ENCODE measurements around the gene AKNA. TPM values are rescaled to one million over a fixed set of nuclear protein-coding genes. Genes with fewer than 3 reads are reported as not detected.

Gene AKNA
- total RNA-seq, 1 donor from 2014 or later: 152 TPM

GRCh38 chr9:114378883-114379282 lies 8.9 kb downstream of the AKNA start:
- intact Hi-C loops (cut with micrococcal nuclease): no loop called here
- no peak overlapping the region for H3K4me3 Mint-ChIP-seq (ENCODE audit: low read depth)

DNA sequence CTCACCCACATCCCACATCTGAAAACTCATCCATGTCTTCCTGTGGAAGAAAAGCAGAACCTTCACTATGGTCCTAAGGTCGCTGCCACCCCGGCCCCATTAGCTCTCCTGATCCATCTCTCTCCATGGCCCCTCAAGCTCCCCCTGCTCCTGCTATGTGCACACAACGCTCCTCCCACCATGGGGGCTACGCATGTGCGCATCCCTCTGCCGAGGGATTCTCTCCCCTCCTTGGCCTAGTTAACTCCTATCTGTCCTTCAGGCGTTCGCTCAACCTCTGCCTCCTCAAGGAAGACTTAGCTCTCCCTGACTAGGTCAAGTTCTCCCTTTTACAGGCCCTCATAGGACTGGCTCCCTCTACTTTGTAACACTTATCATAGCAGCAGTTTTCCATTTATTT lies 9.8 kb downstream of the AKNA start:
- no peak overlapping the region for H3K4me3 Mint-ChIP-seq (ENCODE audit: low read depth)
- no peak for DNase-seq (ENCODE audit: low spot score)
- intact Hi-C loops (cut with micrococcal nuclease): no loop called here

More at GRCh38 chr9:114378883-114379282, 8.9 kb downstream of the AKNA start:
- Mint-ChIP-seq H3K36me3 (ENCODE audit: low read depth) (peaks cover 84% of the 10 kb centered on the region), H3K4me1 (ENCODE audit: low read depth) (peaks cover 76% of the 10 kb centered on the region), H3K9me3 (no peaks in the 10 kb centered on the region), H3K27ac (peak overlapping the region; percentile 45), H3K27me3 (ENCODE audit: low read depth) (no peaks in the 10 kb centered on the region)
- DNase-seq (ENCODE audit: low spot score): no peak

DNA sequence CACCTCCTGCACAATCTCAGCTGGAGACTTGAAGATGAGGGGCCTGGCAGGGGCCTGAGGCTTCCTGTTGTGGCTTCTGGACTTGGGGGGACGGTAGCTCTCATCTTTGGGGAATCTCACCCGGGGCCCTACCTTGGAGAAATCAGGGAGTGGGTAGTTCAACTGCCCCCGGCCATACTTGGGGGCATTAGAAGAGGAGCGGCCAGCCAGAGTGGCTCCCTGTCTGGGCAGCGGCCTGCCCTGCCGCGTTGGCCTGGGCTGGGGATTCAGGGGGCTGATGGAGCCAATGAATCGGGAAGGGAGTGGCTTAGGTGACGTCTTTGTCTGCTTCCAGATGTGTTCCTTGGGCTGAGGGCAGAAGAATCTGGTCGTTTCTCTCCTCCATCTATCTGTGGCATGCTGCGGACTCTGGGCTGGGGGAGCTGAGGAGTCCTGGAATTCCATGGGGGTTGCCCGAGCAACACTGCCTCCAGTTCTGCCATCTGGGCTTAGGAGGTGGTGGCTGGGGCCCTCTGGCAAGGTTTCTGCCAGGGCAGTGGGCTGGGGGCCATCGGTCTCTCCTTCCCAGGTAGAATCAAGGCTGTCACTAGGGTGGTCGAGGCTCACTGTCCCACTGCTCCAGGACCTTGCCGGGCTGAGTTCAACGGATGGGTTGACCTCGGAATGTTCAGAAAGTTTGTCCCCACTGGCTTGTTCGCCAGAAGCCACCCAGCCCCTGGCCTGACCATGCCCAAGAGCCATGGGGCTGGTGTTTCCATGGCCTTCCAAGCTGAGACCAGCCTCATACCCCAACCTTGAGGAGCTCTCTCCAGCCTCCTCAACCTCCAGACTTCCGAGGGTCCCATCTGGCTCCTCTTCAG lies 11.0 kb downstream of the AKNA start:
- no peak for DNase-seq (ENCODE audit: low spot score)
- peak overlapping the region; percentile 74 for H3K27ac Mint-ChIP-seq
- H3K9me3 Mint-ChIP-seq: no peaks in the 10 kb centered on the region
- intact Hi-C loops (cut with micrococcal nuclease): no loop called here
- no peaks in the 10 kb centered on the region for H3K27me3 Mint-ChIP-seq (ENCODE audit: low read depth)
- no peak overlapping the region for H3K4me3 Mint-ChIP-seq (ENCODE audit: low read depth)
- H3K36me3 Mint-ChIP-seq (ENCODE audit: low read depth): peaks cover 86% of the 10 kb centered on the region
- peaks cover 75% of the 10 kb centered on the region for H3K4me1 Mint-ChIP-seq (ENCODE audit: low read depth)

More for the DNA sequence above, 9.8 kb downstream of the AKNA start:
- H3K27ac Mint-ChIP-seq: peak overlapping the region; percentile 81
- H3K27me3 Mint-ChIP-seq (ENCODE audit: low read depth): no peaks in the 10 kb centered on the region
- no peaks in the 10 kb centered on the region for H3K9me3 Mint-ChIP-seq
- H3K4me1 Mint-ChIP-seq (ENCODE audit: low read depth): peaks cover 76% of the 10 kb centered on the region
- H3K36me3 Mint-ChIP-seq (ENCODE audit: low read depth): peaks cover 85% of the 10 kb centered on the region

DNA sequence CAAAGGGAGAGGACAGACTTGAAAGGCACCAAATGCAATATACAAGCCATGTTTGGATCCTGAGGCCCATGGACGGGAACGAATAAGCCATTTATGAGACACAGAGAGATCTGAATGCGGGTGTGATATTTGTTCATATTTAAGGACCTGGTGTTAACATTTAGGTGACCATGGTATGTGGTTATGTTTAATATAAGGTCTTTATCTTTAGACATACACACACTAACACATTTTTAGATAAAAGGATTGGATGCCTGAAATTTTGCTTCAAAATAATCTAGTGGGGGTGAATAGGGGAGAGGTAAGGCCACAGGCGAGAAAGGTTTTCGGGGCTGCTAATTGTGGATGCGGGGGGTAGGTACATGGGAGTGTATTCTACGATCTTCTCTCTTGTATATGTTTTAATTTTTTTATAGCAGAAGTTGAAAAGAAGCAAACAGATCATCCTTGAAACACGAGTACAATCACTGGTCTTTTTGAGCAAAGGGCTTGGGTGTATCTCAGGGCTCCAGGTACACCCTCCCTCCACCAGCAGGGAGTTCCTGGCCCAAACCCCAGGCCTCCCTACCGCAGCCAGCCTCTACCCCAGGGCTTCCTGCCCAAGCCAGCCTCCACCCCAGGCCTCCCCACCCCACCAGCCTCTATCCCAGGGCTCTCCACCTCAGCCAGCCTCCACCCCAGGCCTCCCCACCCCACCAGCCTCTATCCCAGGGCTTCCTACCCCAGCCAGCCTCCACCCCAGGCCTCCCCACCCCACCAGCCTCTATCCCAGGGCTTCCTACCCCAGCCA lies 12.2 kb downstream of the AKNA start:
- no peak for DNase-seq (ENCODE audit: low spot score)
- peak overlapping the region; percentile 31 for H3K4me3 Mint-ChIP-seq (ENCODE audit: low read depth)
- H3K27ac Mint-ChIP-seq: peak overlapping the region; percentile 85
- intact Hi-C loops (cut with micrococcal nuclease): no loop called here
- H3K4me1 Mint-ChIP-seq (ENCODE audit: low read depth): peaks cover 80% of the 10 kb centered on the region
- no peaks in the 10 kb centered on the region for H3K9me3 Mint-ChIP-seq
- peaks cover 92% of the 10 kb centered on the region for H3K36me3 Mint-ChIP-seq (ENCODE audit: low read depth)
- H3K27me3 Mint-ChIP-seq (ENCODE audit: low read depth): no peaks in the 10 kb centered on the region

DNA sequence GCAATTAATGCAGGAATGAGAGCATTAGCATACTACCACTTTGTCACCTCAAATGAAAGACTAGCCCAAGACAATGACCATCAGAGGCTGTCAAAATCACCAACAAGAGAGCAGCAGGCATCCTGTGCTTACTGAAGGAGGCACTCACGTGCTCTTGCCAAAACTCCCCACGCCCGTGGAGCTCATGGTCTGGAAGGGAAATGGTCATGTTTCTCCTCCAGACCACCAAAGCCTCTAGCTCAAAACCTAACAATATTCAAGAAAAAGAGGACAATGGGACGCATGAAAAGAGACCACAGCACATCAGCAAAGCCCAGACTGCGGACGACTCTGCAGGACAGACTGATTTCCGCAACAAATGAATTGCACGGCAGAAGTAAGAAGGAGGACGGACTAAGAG lies 12.8 kb downstream of the AKNA start:
- Mint-ChIP-seq H3K27me3 (ENCODE audit: low read depth) (no peaks in the 10 kb centered on the region), H3K4me1 (ENCODE audit: low read depth) (peaks cover 80% of the 10 kb centered on the region), H3K4me3 (ENCODE audit: low read depth) (peak overlapping the region; percentile 31), H3K9me3 (no peaks in the 10 kb centered on the region), H3K27ac (peak overlapping the region; percentile 85), H3K36me3 (ENCODE audit: low read depth) (peaks cover 89% of the 10 kb centered on the region)
- intact Hi-C loops (cut with micrococcal nuclease): no loop called here
- no peak for DNase-seq (ENCODE audit: low spot score)

GRCh38 chr9:114373960-114374730 lies 13.6 kb downstream of the AKNA start:
- no peaks in the 10 kb centered on the region for H3K27me3 Mint-ChIP-seq (ENCODE audit: low read depth)
- H3K9me3 Mint-ChIP-seq: no peaks in the 10 kb centered on the region
- no peak for DNase-seq (ENCODE audit: low spot score)
- peaks cover 82% of the 10 kb centered on the region for H3K4me1 Mint-ChIP-seq (ENCODE audit: low read depth)
- peak overlapping the region; percentile 34 for H3K4me3 Mint-ChIP-seq (ENCODE audit: low read depth)
- intact Hi-C loops (cut with micrococcal nuclease): loop anchor here (1.0 kb wide), 2 partner anchors 11 to 24 kb away; no protein-coding TSS in a partner anchor
- H3K27ac Mint-ChIP-seq: peak overlapping the region; percentile 85
- peaks cover 88% of the 10 kb centered on the region for H3K36me3 Mint-ChIP-seq (ENCODE audit: low read depth)

GRCh38 chr9:114372921-114373448 lies 14.8 kb downstream of the AKNA start:
- no peaks in the 10 kb centered on the region for H3K27me3 Mint-ChIP-seq (ENCODE audit: low read depth)
- H3K27ac Mint-ChIP-seq: peak overlapping the region; percentile 85
- H3K4me1 Mint-ChIP-seq (ENCODE audit: low read depth): peaks cover 77% of the 10 kb centered on the region
- peaks cover 83% of the 10 kb centered on the region for H3K36me3 Mint-ChIP-seq (ENCODE audit: low read depth)
- peak; percentile 83 for DNase-seq (ENCODE audit: low spot score)
- intact Hi-C loops (cut with micrococcal nuclease): loop anchor here (1.0 kb wide), 3 partner anchors 9 to 25 kb away; no protein-coding TSS in a partner anchor
- H3K4me3 Mint-ChIP-seq (ENCODE audit: low read depth): peak overlapping the region; percentile 76
- no peaks in the 10 kb centered on the region for H3K9me3 Mint-ChIP-seq

DNA sequence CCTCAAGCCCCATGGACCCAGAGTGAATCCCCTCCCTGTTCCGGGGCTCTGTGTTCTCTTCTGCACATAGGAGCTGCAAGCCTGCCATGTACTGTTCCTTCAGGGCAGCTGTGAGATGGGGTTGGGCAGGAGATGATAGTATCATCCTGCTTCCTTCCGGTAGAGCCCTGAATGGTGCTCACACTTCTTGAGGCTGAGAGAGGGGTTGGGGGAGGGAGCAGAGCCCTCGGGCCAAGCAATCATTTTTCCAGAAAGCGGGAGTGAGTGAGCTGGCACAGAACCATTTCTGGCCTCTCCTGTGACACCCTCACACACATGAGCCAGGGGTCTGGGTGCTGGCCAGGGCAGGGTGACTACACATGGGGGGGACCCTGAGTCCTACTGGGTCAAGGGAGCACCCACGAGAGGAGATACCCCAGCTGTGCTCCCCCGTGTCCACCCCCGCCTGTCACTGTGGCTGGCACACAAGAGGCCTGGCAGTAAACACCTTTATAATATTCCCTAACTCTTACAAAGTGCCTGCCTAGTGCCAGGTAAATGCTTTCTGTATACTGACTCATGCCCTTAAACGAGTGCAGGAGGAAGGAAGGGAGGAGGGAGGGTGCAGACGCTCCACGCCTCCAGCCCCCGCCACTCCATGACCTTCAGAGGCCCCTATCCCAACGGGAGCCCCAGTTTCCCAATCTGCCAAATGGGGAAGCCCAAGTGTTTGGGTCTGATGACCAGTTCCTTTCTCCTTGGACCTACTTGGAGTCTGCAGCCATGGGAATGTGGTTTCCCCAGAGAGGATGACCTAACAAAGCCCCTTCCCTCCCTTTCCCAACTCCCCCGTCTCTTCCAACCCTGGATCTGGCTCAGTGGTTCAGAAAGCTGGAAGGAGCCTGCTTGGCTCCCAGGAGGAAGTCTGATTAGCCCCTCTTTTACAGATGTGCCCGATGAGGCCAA lies 15.5 kb downstream of the AKNA start:
- peak overlapping the region; percentile 85 for H3K27ac Mint-ChIP-seq
- H3K27me3 Mint-ChIP-seq (ENCODE audit: low read depth): no peaks in the 10 kb centered on the region
- intact Hi-C loops (cut with micrococcal nuclease): loop anchor here (1.0 kb wide), 1 partner anchor 8 kb away; no protein-coding TSS in a partner anchor
- peaks cover 83% of the 10 kb centered on the region for H3K36me3 Mint-ChIP-seq (ENCODE audit: low read depth)
- peak overlapping the region; percentile 76 for H3K4me3 Mint-ChIP-seq (ENCODE audit: low read depth)
- peak; percentile 59 for DNase-seq (ENCODE audit: low spot score)
- H3K9me3 Mint-ChIP-seq: no peaks in the 10 kb centered on the region
- peaks cover 78% of the 10 kb centered on the region for H3K4me1 Mint-ChIP-seq (ENCODE audit: low read depth)

- DNase-seq (ENCODE audit: low spot score): no peak
- no peaks in the 10 kb centered on the region for H3K27me3 Mint-ChIP-seq (ENCODE audit: low read depth)
- peak overlapping the region; percentile 85 for H3K27ac Mint-ChIP-seq
- peaks cover 80% of the 10 kb centered on the region for H3K4me1 Mint-ChIP-seq (ENCODE audit: low read depth)
- intact Hi-C loops (cut with micrococcal nuclease): no loop called here
- no peaks in the 10 kb centered on the region for H3K9me3 Mint-ChIP-seq
- H3K36me3 Mint-ChIP-seq (ENCODE audit: low read depth): peaks cover 83% of the 10 kb centered on the region
- peak overlapping the region; percentile 76 for H3K4me3 Mint-ChIP-seq (ENCODE audit: low read depth)
Measured at GRCh38 chr9:114371343-114371944, 16.3 kb downstream of the AKNA start.

DNA sequence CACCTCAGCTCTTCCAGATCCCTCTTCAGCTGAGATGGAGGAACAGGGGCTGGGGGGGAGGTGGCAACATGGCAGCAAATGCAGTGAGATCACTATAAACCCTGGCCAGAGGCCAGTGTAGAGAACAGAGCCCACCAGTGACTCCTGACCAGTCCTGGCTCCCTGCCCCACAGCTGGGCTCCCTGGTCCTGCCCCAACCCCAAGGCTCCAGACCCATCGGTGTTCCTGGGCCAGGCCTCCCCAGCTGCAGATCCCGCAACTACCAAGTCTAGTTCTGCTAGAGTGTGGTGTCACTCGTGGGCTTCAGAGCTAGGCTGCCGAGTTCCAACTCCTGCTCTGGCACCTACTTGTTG lies 16.8 kb downstream of the AKNA start:
- intact Hi-C loops (cut with micrococcal nuclease): no loop called here
- no peak for DNase-seq (ENCODE audit: low spot score)
- Mint-ChIP-seq H3K27me3 (ENCODE audit: low read depth) (no peaks in the 10 kb centered on the region), H3K36me3 (ENCODE audit: low read depth) (peaks cover 86% of the 10 kb centered on the region), H3K4me1 (ENCODE audit: low read depth) (peaks cover 82% of the 10 kb centered on the region), H3K27ac (peak overlapping the region; percentile 70), H3K9me3 (no peaks in the 10 kb centered on the region), H3K4me3 (ENCODE audit: low read depth) (peak overlapping the region; percentile 20)

GRCh38 chr9:114370251-114370967 lies 17.4 kb downstream of the AKNA start:
- intact Hi-C loops (cut with micrococcal nuclease): no loop called here
- Mint-ChIP-seq H3K36me3 (ENCODE audit: low read depth) (peaks cover 85% of the 10 kb centered on the region), H3K27me3 (ENCODE audit: low read depth) (no peaks in the 10 kb centered on the region), H3K4me1 (ENCODE audit: low read depth) (peaks cover 81% of the 10 kb centered on the region), H3K27ac (peak overlapping the region; percentile 70), H3K4me3 (ENCODE audit: low read depth) (peak overlapping the region; percentile 20), H3K9me3 (no peaks in the 10 kb centered on the region)
- DNase-seq (ENCODE audit: low spot score): no peak
